ENCODE results near the gene FIGN.

FIGN gene

GRCh38 chr2:163735685-163736432 is at the start of gene FIGN:
Gene FIGN (minus strand): TSS chr2:163736008. CDS start chr2:163734927, 1,081 bp downstream.
- H3K9ac ChIP-seq (ENCODE audit: insufficient read length): peak within 1 kb of the TSS; percentile 78
- peak within 1 kb of the TSS; percentile 63; the same call in 1 of the 2 replicates for H3K27ac ChIP-seq
- H3K36me3 ChIP-seq (ENCODE audit: insufficient read depth, low read length): no peaks in the 10 kb centered on the region
- TF ChIP-seq FOXP2 (optimal IDR thresholded peaks at IDR 0.05; ENCODE audit: control extremely low read depth, extremely low read length, insufficient read depth): no peak
- peak; percentile 86 for TF ChIP-seq POLR2AphosphoS5 (IDR thresholded peaks at IDR 0.05; ENCODE audit: borderline replicate concordance, low read depth, low read length)
- no peaks in the 10 kb centered on the region for H3K9me3 ChIP-seq (ENCODE audit: low read depth, low read length)
- H3K4me3 ChIP-seq: peak within 1 kb of the TSS; percentile 92
- no peak for DNase-seq (ENCODE audit: low read depth, low spot score)

GRCh38 chr2:163785162-163785561 is 49.4 kb upstream of the FIGN start:
- TF ChIP-seq FOXP2 (optimal IDR thresholded peaks at IDR 0.05; ENCODE audit: control extremely low read depth, extremely low read length, insufficient read depth): no peak
- no peak for TF ChIP-seq POLR2AphosphoS5 (IDR thresholded peaks at IDR 0.05; ENCODE audit: borderline replicate concordance, low read depth, low read length)
- TF ChIP-seq EZH2 (IDR thresholded peaks at IDR 0.05): no peak
- Histone ChIP-seq H3K27ac (no peak overlapping the region), H3K9ac (ENCODE audit: insufficient read length) (no peak overlapping the region), H3K36me3 (ENCODE audit: insufficient read depth, low read length) (no peaks in the 10 kb centered on the region), H3K9me3 (ENCODE audit: low read depth, low read length) (no peaks in the 10 kb centered on the region), H3K4me3 (no peak overlapping the region)
- no peak for DNase-seq (ENCODE audit: low read depth, low spot score)

GRCh38 chr2:163779970-163780597 is 44.3 kb upstream of the FIGN start:
- no peak for DNase-seq (ENCODE audit: low read depth, low spot score)
- H3K9ac ChIP-seq (ENCODE audit: insufficient read length): no peak overlapping the region
- no peaks in the 10 kb centered on the region for H3K9me3 ChIP-seq (ENCODE audit: low read depth, low read length)
- no peak overlapping the region for H3K4me3 ChIP-seq
- H3K36me3 ChIP-seq (ENCODE audit: insufficient read depth, low read length): no peaks in the 10 kb centered on the region
- TF ChIP-seq POLR2AphosphoS5 (IDR thresholded peaks at IDR 0.05; ENCODE audit: borderline replicate concordance, low read depth, low read length) (no peak), EZH2 (IDR thresholded peaks at IDR 0.05) (no peak), FOXP2 (optimal IDR thresholded peaks at IDR 0.05; ENCODE audit: control extremely low read depth, extremely low read length, insufficient read depth) (no peak)
- no peak overlapping the region for H3K27ac ChIP-seq

- TF ChIP-seq POLR2AphosphoS5 (IDR thresholded peaks at IDR 0.05; ENCODE audit: borderline replicate concordance, low read depth, low read length): no peak
- no peak for TF ChIP-seq FOXP2 (optimal IDR thresholded peaks at IDR 0.05; ENCODE audit: control extremely low read depth, extremely low read length, insufficient read depth)
- no peak for TF ChIP-seq EZH2 (IDR thresholded peaks at IDR 0.05)
- no peak for DNase-seq (ENCODE audit: low read depth, low spot score)
- Histone ChIP-seq H3K27ac (no peak overlapping the region), H3K9ac (ENCODE audit: insufficient read length) (no peak overlapping the region), H3K9me3 (ENCODE audit: low read depth, low read length) (no peaks in the 10 kb centered on the region), H3K36me3 (ENCODE audit: insufficient read depth, low read length) (no peaks in the 10 kb centered on the region), H3K4me3 (no peak overlapping the region)
Measured at GRCh38 chr2:163778045-163778781, 42.4 kb upstream of the FIGN start.

- no peak overlapping the region for H3K27ac ChIP-seq
Measured at GRCh38 chr2:163775304-163775703, 39.5 kb upstream of the FIGN start.

GRCh38 chr2:163774862-163775261 is 39.1 kb upstream of the FIGN start:
- TF ChIP-seq FOXP2 (optimal IDR thresholded peaks at IDR 0.05; ENCODE audit: control extremely low read depth, extremely low read length, insufficient read depth): no peak
- no peak for TF ChIP-seq POLR2AphosphoS5 (IDR thresholded peaks at IDR 0.05; ENCODE audit: borderline replicate concordance, low read depth, low read length)
- TF ChIP-seq EZH2 (IDR thresholded peaks at IDR 0.05): no peak
- DNase-seq (ENCODE audit: low read depth, low spot score): no peak
- Histone ChIP-seq H3K27ac (no peak overlapping the region), H3K4me3 (no peak overlapping the region), H3K36me3 (ENCODE audit: insufficient read depth, low read length) (no peaks in the 10 kb centered on the region), H3K9ac (ENCODE audit: insufficient read length) (no peak overlapping the region), H3K9me3 (ENCODE audit: low read depth, low read length) (no peaks in the 10 kb centered on the region)

More at GRCh38 chr2:163775304-163775703, 39.5 kb upstream of the FIGN start:
- Histone ChIP-seq H3K36me3 (ENCODE audit: insufficient read depth, low read length) (no peaks in the 10 kb centered on the region), H3K4me3 (no peak overlapping the region), H3K9me3 (ENCODE audit: low read depth, low read length) (no peaks in the 10 kb centered on the region), H3K9ac (ENCODE audit: insufficient read length) (no peak overlapping the region)
- no peak for TF ChIP-seq FOXP2 (optimal IDR thresholded peaks at IDR 0.05; ENCODE audit: control extremely low read depth, extremely low read length, insufficient read depth)
- TF ChIP-seq POLR2AphosphoS5 (IDR thresholded peaks at IDR 0.05; ENCODE audit: borderline replicate concordance, low read depth, low read length): no peak
- TF ChIP-seq EZH2 (IDR thresholded peaks at IDR 0.05): no peak
- DNase-seq (ENCODE audit: low read depth, low spot score): no peak

- no peak overlapping the region for H3K27ac ChIP-seq
- no peak for DNase-seq (ENCODE audit: low read depth, low spot score)
- no peaks in the 10 kb centered on the region for H3K9me3 ChIP-seq (ENCODE audit: low read depth, low read length)
- H3K4me3 ChIP-seq: no peak overlapping the region
- no peak overlapping the region for H3K9ac ChIP-seq (ENCODE audit: insufficient read length)
- no peak for TF ChIP-seq FOXP2 (optimal IDR thresholded peaks at IDR 0.05; ENCODE audit: control extremely low read depth, extremely low read length, insufficient read depth)
- no peak for TF ChIP-seq POLR2AphosphoS5 (IDR thresholded peaks at IDR 0.05; ENCODE audit: borderline replicate concordance, low read depth, low read length)
- TF ChIP-seq EZH2 (IDR thresholded peaks at IDR 0.05): no peak
- H3K36me3 ChIP-seq (ENCODE audit: insufficient read depth, low read length): no peaks in the 10 kb centered on the region
Measured at GRCh38 chr2:163773276-163773675, 37.5 kb upstream of the FIGN start.

- Histone ChIP-seq H3K27ac (no peak overlapping the region), H3K4me3 (no peak overlapping the region), H3K36me3 (ENCODE audit: insufficient read depth, low read length) (no peaks in the 10 kb centered on the region), H3K9me3 (ENCODE audit: low read depth, low read length) (no peaks in the 10 kb centered on the region), H3K9ac (ENCODE audit: insufficient read length) (no peak overlapping the region)
- DNase-seq (ENCODE audit: low read depth, low spot score): no peak
- TF ChIP-seq POLR2AphosphoS5 (IDR thresholded peaks at IDR 0.05; ENCODE audit: borderline replicate concordance, low read depth, low read length) (no peak), EZH2 (IDR thresholded peaks at IDR 0.05) (no peak), FOXP2 (optimal IDR thresholded peaks at IDR 0.05; ENCODE audit: control extremely low read depth, extremely low read length, insufficient read depth) (no peak)
Measured at GRCh38 chr2:163771596-163771995, 35.8 kb upstream of the FIGN start.

Measured in SK-N-MC (cell line).